ENCODE results near the gene ZNF593OS.

DNA sequence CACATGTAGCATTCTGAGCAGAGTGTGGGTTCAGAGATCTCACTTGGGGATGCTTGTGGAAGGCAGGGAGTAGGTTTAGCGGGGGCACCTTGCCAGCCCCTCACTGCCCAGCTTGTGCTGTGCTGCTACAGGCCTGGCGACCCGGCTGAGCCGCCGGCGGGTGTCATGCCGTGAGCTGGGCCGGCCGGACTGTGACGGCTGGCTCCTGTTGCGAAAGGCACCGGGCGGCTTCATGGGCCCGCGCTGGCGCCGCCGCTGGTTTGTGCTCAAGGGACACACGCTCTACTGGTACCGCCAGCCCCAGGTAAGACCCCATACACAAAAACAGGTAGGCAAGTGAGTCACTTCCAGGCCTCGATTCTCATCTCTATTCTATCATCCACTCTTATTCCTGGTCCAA lies 13.3 kb upstream of the ZNF593OS start:
- TF ChIP-seq, protein P1, sequence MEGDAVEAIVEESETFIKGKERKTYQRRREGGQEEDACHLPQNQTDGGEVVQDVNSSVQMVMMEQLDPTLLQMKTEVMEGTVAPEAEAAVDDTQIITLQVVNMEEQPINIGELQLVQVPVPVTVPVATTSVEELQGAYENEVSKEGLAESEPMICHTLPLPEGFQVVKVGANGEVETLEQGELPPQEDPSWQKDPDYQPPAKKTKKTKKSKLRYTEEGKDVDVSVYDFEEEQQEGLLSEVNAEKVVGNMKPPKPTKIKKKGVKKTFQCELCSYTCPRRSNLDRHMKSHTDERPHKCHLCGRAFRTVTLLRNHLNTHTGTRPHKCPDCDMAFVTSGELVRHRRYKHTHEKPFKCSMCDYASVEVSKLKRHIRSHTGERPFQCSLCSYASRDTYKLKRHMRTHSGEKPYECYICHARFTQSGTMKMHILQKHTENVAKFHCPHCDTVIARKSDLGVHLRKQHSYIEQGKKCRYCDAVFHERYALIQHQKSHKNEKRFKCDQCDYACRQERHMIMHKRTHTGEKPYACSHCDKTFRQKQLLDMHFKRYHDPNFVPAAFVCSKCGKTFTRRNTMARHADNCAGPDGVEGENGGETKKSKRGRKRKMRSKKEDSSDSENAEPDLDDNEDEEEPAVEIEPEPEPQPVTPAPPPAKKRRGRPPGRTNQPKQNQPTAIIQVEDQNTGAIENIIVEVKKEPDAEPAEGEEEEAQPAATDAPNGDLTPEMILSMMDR (IDR thresholded peaks at IDR 0.05; ENCODE audit: borderline replicate concordance, extremely low read depth, low read length, poor library complexity, severe bottlenecking) = no peak
- no peak for TF ChIP-seq EZH2 (IDR thresholded peaks at IDR 0.05; ENCODE audit: borderline replicate concordance, low read depth, low read length, severe bottlenecking)

All from DND-41 (cell line).